Thoracic aorta (tissue), 2 donors: ENCODE data around the gene KRT37. TPM values are rescaled to one million over a fixed set of nuclear protein-coding genes. Genes with fewer than 3 reads are reported as not detected.
"Not testable (repeated sequence)": the region's sequence is repeated elsewhere in the genome, so short reads cannot be mapped to it uniquely, and the experiment has no call there.

ENCODE experiments used
- ATAC-seq: fragments of 150-250 bp; one replicate; pipeline ENCODE4 v1.8.0; 2017; ENCODE audit warnings: low read depth; ENCODE audit not compliant: insufficient number of reproducible peaks, low FRiP score
- DNase-seq: peaks from one replicate; pipeline ENCODE4 v3.0.0-alpha.2; 2020; ENCODE audit warnings: low spot score
- H3K27ac ChIP-seq, 2 donors: fragments of 200-600 bp; sonication (generic); 1 replicate in 1 of 2; 2 replicates in 1 of 2; pipeline ENCODE4 v1.5.1; 2016; ENCODE audit warnings: mild to moderate bottlenecking in 2 of 2, moderate library complexity in 2 of 2
- H3K27me3 ChIP-seq: fragments of 200-600 bp; sonication (generic); replicated peaks from 2 replicates; pipeline ENCODE4 v1.6.0; 2016; ENCODE audit warnings: mild to moderate bottlenecking; ENCODE audit not compliant: insufficient read depth
- H3K36me3 ChIP-seq: fragments of 200-600 bp; sonication (generic); one replicate; pipeline ENCODE4 v1.5.1; 2016
- H3K4me1 ChIP-seq, 2 donors: fragments of 200-600 bp; sonication (generic); 1 replicate in 1 of 2; 2 replicates in 1 of 2; pipeline versions ENCODE4 v1.5.1 to v1.6.0; 2016; ENCODE audit warnings: low read depth in 2 of 2, mild to moderate bottlenecking in 1 of 2; ENCODE audit not compliant: control insufficient read depth in 1 of 2
- H3K4me3 ChIP-seq: fragments of 200-600 bp; sonication (generic); 2 replicates; pipeline ENCODE4 v1.5.1; 2016; ENCODE audit warnings: mild to moderate bottlenecking
- H3K9me3 ChIP-seq: fragments of 200-600 bp; sonication (generic); 2 replicates; pipeline ENCODE4 v1.5.1; 2016
- CTCF ChIP-seq: fragments of 200-600 bp; sonication (generic); IDR thresholded peaks from one replicate; pipeline ENCODE4 v1.5.1; 2019; ENCODE audit warnings: antibody characterized with exemption
- total RNA-seq, 2 donors: library from RNA; depleted of rRNA; stranded (reverse); fragments of >200 nt; gene quantifications; one replicate each; pipeline versions ENCODE4 v1.1.0 to v1.2.3, GENCODE V29; 2016

KRT37 gene
- total RNA-seq, 2 donors from 2014 or later = not detected

DNA sequence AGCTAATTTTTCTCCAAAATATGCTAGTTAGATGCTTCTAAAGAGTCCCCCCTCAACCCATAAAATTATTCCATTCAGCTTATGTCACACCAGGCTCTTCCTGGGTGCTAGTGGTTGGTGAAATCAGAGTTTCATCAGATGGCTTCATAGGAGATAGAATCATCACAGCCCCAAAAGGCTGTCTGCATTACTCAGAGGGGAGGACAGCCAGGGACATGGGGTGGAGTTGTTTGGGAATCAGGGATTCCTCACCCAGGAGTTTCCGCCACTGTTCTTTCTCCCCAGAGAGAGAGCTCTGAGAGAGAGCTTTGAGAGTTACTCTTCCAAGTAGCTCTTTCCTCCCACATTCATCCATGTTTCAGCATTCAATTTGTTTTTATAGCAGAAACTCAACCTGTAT, 42.0 kb downstream of the KRT37 start:
- H3K27me3 ChIP-seq = no peaks in the 10 kb centered on the region
- TF ChIP-seq CTCF = no peak
- ATAC-seq (no peak), DNase-seq (no peak)
- no peak overlapping the region for H3K27ac ChIP-seq
- no peaks in the 10 kb centered on the region for H3K36me3 ChIP-seq
- peaks cover 9% of the 10 kb centered on the region for H3K9me3 ChIP-seq
- no peaks in the 10 kb centered on the region for H3K4me1 ChIP-seq
- no peak overlapping the region for H3K4me3 ChIP-seq

DNA sequence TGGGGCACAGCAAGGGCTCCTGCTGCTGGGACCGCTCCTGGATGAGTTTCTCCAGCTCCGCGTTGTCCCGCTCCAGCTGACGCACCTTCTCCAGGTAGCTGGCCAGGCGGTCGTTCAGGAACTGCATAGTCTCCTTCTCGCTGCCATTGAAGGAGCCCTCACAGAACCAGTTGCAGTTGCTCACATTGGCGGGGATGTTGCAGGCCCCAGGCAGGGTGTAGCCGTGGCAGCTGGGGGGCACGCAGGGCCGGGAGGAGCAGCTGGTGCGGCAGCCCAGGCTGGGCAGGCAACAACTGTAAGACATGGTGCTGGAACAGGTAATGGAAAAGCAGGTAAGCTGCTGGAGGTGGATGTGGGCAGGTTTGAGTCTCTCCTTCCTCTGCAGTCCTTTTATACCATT, 42.4 kb downstream of the KRT37 start, which contains the start of gene KRT34:
Gene KRT34, minus strand, starts transcription at position 364 of the 400 bp plus-strand sequence. Its CDS starts 60 bp downstream, at position 304.
- H3K4me3 ChIP-seq, H3K36me3 ChIP-seq, ATAC-seq, H3K9me3 ChIP-seq, H3K4me1 ChIP-seq, DNase-seq, H3K27ac ChIP-seq, H3K27me3 ChIP-seq: not testable (repeated sequence)

DNA sequence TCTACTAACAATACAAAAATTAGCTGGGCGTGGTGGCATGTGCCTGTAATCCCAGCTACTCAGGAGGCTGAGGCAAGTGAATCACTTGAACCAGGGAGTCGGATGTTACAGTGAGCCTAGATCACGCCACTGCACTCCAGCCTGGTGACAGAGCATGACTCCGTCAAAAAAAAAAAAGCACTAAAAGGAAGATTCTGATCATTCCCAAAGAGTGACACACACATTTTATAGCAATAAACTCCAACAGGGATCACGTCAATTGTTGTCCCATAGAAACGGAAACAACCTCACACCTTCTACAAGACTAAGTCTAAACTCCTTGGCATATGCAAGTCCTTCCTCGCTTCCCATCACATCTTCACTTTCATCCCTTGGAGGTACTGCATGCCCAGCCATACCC, 44.3 kb downstream of the KRT37 start:
- not testable (repeated sequence) for H3K4me1 ChIP-seq, H3K27me3 ChIP-seq, H3K4me3 ChIP-seq, H3K9me3 ChIP-seq, H3K36me3 ChIP-seq, ATAC-seq, DNase-seq, H3K27ac ChIP-seq

GRCh38 chr17:41377546-41377945, 46.8 kb downstream of the KRT37 start:
- ATAC-seq = no peak
- no peak for DNase-seq

More at GRCh38 chr17:41377546-41377945, 46.8 kb downstream of the KRT37 start:
- H3K4me3 ChIP-seq = no peak overlapping the region
- H3K4me1 ChIP-seq = no peaks in the 10 kb centered on the region
- no peak for TF ChIP-seq CTCF
- H3K27ac ChIP-seq = no peak overlapping the region
- no peaks in the 10 kb centered on the region for H3K36me3 ChIP-seq
- H3K9me3 ChIP-seq = no peaks in the 10 kb centered on the region
- H3K27me3 ChIP-seq = no peaks in the 10 kb centered on the region

Other genes with a start within 250 kb of the KRT37 start
- not detected for gene KRTAP4-2, start 246.4 kb downstream of the KRT37 start, total RNA-seq
- gene KRTAP4-1, start 239.7 kb downstream of the KRT37 start, total RNA-seq = not detected
- gene KRTAP9-1, start 234.7 kb downstream of the KRT37 start, total RNA-seq = not detected
- not detected for gene KRTAP9-2, start 197.9 kb downstream of the KRT37 start, total RNA-seq
- gene KRTAP9-3, start 192.1 kb downstream of the KRT37 start, total RNA-seq = not detected
- gene KRTAP9-8, start 186.6 kb downstream of the KRT37 start, total RNA-seq = not detected
- gene KRTAP9-4, start 174.9 kb downstream of the KRT37 start, total RNA-seq = not detected
- gene KRTAP9-9, start 169.2 kb downstream of the KRT37 start, total RNA-seq = not detected
- not detected for gene KRTAP9-6, start 159.2 kb downstream of the KRT37 start, total RNA-seq
- gene KRTAP9-7, start 148.9 kb downstream of the KRT37 start, total RNA-seq = not detected
- not detected for gene KRTAP29-1, start 121.7 kb downstream of the KRT37 start, total RNA-seq
- gene KRTAP16-1, start 115.3 kb downstream of the KRT37 start, total RNA-seq = not detected
- gene KRTAP17-1, start 108.9 kb downstream of the KRT37 start, total RNA-seq = not detected
- not detected for gene KRT33A, start 73.8 kb downstream of the KRT37 start, total RNA-seq
- gene KRT33B, start 54.8 kb downstream of the KRT37 start, total RNA-seq = not detected
- gene KRT34, start 42.3 kb downstream of the KRT37 start, total RNA-seq = not detected
- not detected for gene KRT31, start 27.0 kb downstream of the KRT37 start, total RNA-seq
- gene KRT38, start 16.4 kb upstream of the KRT37 start, total RNA-seq = not detected
- not detected for gene KRT32, start 42.8 kb upstream of the KRT37 start, total RNA-seq
- not detected for gene KRT35, start 56.6 kb upstream of the KRT37 start, total RNA-seq
- gene KRT36, start 65.3 kb upstream of the KRT37 start, total RNA-seq = not detected
- 1 to 10 TPM in 1 of 2 donors, not detected in 1; 1.4 TPM for gene KRT13, start 81.0 kb upstream of the KRT37 start, total RNA-seq
- gene KRT15, start 94.3 kb upstream of the KRT37 start, total RNA-seq = under 1 TPM in 1 of 2 donors, not detected in 1; 0.68 TPM
- 10 to 100 TPM in 1 of 2 donors, 1 to 10 TPM in 1; 2.4 to 66.8 TPM for gene KRT19, start 103.7 kb upstream of the KRT37 start, total RNA-seq
- under 1 TPM in 1 of 2 donors, not detected in 1; 0.42 TPM for gene KRT9, start 147.5 kb upstream of the KRT37 start, total RNA-seq
- 10 to 100 TPM in 1 of 2 donors, 1 to 10 TPM in 1; 6.9 to 18.7 TPM for gene KRT14, start 162.3 kb upstream of the KRT37 start, total RNA-seq
- gene KRT16, start 188.2 kb upstream of the KRT37 start, total RNA-seq = 10 to 100 TPM in 1 of 2 donors, 1 to 10 TPM in 1; 6.5 to 16.8 TPM
- gene KRT17, start 200.0 kb upstream of the KRT37 start, total RNA-seq = 10 to 100 TPM; 74.7 to 87.1 TPM